Measurements from ENCODE around the gene TEDC1.
A peak's percentile ranks its signal among the peaks of the same experiment; 100 is the strongest.

The TEDC1 gene

DNA sequence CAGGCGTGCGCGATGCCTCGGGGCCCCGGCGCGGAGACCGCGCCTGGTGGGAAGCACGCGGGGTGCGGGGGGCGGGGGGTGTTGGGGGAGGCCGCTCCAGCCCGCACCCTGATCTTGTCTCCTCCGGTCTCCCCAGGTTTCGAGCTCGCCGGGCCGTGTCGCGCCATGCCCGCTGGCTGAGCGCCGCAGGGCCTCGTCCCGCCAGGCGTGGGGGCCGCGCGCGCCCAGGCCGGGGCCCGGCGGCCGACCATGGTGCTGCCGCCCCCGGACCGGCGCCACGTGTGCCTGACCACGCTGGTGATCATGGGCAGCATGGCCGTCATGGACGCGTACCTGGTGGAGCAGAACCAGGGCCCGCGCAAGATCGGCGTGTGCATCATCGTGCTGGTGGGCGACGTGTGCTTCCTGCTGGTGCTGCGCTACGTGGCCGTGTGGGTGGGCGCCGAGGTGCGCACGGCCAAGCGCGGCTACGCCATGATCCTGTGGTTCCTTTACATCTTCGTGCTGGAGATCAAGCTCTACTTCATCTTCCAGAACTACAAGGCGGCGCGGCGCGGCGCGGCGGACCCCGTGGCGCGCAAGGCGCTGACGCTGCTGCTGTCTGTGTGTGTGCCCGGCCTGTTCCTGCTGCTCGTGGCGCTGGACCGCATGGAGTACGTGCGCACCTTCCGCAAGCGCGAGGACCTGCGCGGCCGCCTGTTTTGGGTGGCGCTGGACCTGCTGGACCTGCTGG lies 37.7 kb downstream of the TEDC1 start:
- TF ChIP-seq, protein P1, sequence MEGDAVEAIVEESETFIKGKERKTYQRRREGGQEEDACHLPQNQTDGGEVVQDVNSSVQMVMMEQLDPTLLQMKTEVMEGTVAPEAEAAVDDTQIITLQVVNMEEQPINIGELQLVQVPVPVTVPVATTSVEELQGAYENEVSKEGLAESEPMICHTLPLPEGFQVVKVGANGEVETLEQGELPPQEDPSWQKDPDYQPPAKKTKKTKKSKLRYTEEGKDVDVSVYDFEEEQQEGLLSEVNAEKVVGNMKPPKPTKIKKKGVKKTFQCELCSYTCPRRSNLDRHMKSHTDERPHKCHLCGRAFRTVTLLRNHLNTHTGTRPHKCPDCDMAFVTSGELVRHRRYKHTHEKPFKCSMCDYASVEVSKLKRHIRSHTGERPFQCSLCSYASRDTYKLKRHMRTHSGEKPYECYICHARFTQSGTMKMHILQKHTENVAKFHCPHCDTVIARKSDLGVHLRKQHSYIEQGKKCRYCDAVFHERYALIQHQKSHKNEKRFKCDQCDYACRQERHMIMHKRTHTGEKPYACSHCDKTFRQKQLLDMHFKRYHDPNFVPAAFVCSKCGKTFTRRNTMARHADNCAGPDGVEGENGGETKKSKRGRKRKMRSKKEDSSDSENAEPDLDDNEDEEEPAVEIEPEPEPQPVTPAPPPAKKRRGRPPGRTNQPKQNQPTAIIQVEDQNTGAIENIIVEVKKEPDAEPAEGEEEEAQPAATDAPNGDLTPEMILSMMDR (IDR thresholded peaks at IDR 0.05), result peak; percentile 11; the same call in 1 of the 2 replicates

DNA sequence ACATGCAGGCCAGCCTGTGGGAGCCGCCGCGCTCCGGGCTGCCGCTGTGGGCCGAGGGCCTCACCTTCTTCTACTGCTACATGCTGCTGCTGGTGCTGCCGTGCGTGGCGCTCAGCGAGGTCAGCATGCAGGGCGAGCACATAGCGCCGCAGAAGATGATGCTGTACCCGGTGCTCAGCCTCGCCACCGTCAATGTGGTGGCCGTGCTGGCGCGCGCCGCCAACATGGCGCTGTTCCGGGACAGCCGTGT lies 38.2 kb downstream of the TEDC1 start:
- TF ChIP-seq, protein P1 (IDR thresholded peaks at IDR 0.05), result no peak

DNA sequence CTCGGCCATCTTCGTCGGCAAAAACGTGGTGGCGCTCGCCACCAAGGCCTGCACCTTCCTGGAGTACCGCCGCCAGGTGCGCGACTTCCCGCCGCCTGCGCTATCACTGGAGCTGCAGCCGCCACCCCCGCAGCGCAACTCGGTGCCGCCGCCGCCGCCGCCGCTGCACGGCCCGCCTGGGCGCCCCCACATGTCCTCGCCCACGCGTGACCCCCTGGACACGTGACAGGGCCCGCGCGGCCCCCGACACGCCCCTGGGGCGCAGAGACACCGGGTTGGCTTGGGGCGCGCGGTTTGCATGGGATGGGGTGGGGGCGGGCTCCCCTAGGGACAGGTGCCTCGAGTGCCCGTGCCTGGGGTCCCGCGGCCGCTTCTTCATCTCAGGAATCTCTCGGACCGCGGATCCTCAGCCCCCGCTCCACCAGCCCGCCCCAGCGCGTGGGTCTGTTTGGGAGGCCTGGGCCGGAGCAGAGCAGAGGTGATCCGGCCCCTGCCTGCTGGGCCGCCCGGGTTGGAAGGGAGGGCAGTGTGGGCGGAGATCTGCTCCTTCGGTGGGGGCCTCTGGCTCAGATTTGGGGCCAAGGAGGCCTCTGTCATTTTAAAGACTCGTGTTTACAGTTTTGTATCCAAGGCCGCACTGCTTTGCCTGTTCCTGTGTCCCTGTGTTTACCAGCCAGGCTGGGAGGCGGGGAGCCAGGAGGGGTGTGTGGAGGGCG lies 38.7 kb downstream of the TEDC1 start:
- TF ChIP-seq, protein P1 (IDR thresholded peaks at IDR 0.05), result no peak

DNA sequence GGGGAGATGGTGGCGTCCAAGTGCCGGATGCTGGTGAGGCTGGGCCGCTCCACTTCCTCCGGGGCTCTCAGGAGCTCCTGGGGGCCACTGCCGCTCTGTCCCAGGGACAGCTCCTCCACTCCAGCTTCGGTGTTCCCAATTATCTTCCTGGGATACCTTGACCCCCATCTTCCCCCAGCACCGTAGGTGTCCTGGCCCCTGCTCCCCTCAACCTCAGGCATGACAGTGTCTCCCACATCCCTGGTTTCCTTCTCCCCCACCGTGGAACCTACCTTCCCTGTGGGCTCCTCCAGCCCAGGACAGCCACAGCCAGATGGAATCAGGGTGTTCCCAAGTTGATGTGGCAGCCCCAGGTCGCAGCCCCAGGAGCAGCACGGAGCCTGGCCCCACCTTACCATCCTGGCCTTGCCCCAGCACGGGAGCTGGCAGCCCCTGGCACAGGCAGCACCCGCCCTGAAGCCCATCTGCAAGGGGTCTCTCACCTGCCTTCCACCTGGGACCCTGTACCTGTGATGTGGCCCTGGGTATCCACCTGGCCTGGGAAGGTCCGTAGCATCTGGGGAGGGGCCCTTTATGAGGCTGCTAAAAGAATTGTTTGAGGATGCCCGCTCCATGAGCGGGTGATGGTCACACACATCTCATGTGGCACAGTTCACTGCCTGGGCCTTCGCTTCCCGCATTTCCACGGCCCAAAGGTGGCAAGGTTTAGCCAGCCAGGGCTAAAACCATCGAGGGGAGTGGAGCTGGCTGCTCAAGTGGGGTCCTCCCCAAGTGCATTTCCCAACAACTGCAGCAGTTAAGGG lies 39.4 kb downstream of the TEDC1 start:
- TF ChIP-seq, protein P1 (IDR thresholded peaks at IDR 0.05), result no peak

DNA sequence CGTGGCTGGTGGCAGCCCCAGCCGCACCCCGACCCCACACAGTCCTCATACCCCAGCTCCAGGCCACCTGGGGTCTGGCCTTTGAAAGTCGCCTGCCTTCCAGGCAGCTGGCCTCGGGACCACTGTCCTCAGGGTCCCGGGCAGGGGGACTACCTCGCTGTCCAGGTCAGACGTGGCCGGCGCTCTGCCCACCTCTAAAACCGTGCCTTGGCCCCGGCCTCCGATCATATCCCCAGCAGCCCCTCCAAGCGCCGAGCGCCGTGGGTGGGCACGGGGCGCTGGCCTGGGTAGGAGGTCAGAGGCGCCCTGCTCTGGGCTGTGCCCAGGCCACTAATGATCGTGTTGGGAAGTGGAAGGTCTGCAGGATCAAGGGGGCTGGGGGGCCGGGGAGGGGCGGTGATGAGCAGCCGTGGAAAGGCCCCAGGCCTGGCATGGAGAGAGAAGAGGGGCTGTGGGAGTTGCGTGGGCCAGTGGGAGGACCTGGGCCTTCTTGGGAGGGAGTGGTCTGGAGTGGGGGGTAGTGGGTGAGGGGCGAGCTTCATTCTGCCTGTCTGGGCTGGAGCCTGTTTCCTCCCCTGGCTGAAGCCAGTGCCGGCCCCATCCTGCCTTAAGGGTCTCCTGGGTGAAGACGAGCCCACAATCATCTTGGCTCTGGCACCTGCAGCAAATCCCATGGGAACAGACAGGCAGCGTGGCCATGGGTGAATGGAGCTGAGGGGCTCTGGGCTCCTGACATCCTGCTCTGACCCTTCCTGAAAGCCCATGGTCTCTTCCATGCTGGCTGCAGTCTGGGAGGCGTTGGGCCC lies 40.2 kb downstream of the TEDC1 start:
- TF ChIP-seq, protein P1 (IDR thresholded peaks at IDR 0.05), result no peak

DNA sequence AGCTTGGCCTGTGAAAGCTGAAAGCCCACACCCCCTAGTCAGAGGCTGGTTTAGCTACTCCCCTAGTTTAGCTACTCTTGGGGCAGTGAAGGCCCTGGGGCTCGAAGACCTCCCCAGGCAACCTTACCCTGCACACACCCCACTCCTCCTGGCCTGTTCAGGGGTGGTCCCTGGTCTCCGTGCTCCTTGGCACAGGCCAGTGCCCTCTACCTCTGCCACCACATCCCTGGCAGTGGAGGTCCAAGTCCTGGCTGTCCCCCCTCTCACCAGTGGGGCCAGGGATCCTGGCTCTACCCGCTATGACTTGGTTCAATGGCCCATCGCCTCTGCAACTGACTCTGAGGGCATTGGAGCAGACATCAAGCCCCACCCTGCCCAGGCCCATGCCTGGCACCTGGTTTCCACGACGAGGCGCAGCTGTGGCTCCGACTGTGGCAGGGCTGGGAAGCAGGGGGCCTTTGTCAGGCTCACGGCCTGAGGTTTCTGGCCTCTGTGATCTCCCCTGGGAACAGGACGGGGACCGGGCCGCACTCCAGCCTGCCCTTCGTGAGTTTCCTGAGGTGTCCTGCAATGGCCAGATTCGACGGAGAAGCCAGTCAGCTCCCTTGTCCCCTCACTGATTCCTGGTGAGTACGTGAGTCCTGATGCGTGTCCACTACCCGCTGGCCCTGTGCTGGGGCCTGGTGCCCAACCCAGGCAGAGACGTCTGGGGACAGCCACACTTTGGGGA lies 41.0 kb downstream of the TEDC1 start:
- TF ChIP-seq, protein P1 (IDR thresholded peaks at IDR 0.05), result no peak

Measured in LNCAP (cell line).